GM12801 (cell line): ENCODE measurements around the gene ECI1.

Experiments used
- TF ChIP-seq, protein P1 (sequence below): IDR thresholded peaks from one replicate; pipeline ENCODE4 v1.5.1; 2011; ENCODE audit warnings: control low read depth; ENCODE audit not compliant: insufficient read length; ENCODE audit errors: extremely low read depth

Gene ECI1

GRCh38 chr16:2232094-2232990, 19.0 kb downstream of the ECI1 start:
- TF ChIP-seq, protein P1, sequence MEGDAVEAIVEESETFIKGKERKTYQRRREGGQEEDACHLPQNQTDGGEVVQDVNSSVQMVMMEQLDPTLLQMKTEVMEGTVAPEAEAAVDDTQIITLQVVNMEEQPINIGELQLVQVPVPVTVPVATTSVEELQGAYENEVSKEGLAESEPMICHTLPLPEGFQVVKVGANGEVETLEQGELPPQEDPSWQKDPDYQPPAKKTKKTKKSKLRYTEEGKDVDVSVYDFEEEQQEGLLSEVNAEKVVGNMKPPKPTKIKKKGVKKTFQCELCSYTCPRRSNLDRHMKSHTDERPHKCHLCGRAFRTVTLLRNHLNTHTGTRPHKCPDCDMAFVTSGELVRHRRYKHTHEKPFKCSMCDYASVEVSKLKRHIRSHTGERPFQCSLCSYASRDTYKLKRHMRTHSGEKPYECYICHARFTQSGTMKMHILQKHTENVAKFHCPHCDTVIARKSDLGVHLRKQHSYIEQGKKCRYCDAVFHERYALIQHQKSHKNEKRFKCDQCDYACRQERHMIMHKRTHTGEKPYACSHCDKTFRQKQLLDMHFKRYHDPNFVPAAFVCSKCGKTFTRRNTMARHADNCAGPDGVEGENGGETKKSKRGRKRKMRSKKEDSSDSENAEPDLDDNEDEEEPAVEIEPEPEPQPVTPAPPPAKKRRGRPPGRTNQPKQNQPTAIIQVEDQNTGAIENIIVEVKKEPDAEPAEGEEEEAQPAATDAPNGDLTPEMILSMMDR: no peak

DNA sequence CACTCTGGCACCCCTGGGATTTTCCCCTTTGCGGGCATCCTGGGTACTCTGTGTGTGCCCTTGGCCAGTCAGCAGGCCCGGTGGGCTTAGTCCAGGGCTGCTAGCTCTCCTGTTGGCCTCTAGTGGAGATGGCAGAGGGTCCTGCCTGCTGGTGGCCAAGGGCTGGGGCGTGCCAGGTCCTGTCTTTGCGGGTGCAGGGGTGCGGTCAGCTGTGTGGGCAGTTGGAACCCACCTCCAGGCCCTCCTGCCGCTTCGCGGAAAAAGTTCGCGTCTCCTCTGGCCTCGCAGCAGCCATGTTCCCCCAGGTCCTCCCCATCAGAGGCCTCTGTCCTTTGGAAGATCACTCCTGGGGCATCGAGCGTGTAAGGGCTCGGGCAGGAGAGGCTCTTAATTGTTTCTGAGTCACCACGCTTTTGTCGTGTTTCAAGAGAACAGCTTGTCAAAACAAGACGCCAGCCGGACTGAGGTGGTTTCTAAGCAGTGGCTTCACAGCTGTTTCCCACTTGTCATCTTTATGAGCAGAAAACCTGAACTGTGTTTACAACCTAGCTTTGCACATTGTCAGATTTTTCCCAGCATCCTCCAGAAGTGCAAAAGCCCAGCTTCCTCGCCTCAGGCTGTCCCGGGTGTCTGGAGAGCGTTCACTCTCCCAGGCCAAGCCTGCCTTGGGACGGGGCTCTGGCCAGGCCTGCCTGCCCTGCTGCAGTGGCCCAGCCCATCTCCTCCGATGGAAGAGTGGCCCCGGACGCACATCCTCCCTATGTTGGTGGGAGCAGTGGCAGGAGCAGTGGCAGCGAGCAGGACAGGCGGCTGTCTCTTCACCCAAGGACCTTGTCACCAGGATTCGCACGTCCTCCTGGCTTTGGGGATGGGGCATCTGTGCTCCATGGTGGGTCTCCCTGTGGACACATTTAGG, 20.1 kb downstream of the ECI1 start:
- TF ChIP-seq, protein P1: no peak

- TF ChIP-seq, protein P1: no peak
These were observed 21.0 kb downstream of the ECI1 start for GRCh38 chr16:2230376-2230775.

- TF ChIP-seq, protein P1: no peak
These were observed 21.6 kb downstream of the ECI1 start for GRCh38 chr16:2229632-2230250.

- TF ChIP-seq, protein P1: no peak
These were observed 22.3 kb downstream of the ECI1 start for GRCh38 chr16:2229091-2229490.

GRCh38 chr16:2228161-2228824, 23.1 kb downstream of the ECI1 start:
- TF ChIP-seq, protein P1: no peak
